Endothelial cell of umbilical vein (primary cell): ENCODE measurements around the gene COL9A3. TPM values are rescaled to one million over a fixed set of nuclear protein-coding genes. Genes with fewer than 3 reads are reported as not detected.

Experiments used
- BruUV-seq: library from RNA; stranded (reverse); fragments of 400-500 nt; replicated peaks from 2 replicates; lab custom pipeline; 2021; lab: Mats Ljungman, UMichigan
- CTCF ChIA-PET: fragments of 300-600, 350-600 bp; sonication (Branson Sonifier 250); formaldehyde crosslinking; loops from one replicate; lab custom pipeline; 2021; ENCODE audit warnings: antibody characterized with exemption, inconsistent platforms; lab: Charles Lee
- POLR2A ChIA-PET: fragments of 300-600, 350-600 bp; sonication (Branson Sonifier 250); formaldehyde crosslinking; loops from one replicate; lab custom pipeline; 2021; ENCODE audit warnings: antibody characterized with exemption, inconsistent platforms; lab: Charles Lee
- DNase-seq: peaks from one replicate; pipeline ENCODE4 v3.0.0-alpha.2; 2011; ENCODE audit warnings: low read depth, low spot score
- FAIRE-seq: peaks from 2 replicates; lab custom pipeline; 2011; peaks lifted over from hg19 to GRCh38; lab: Jason Lieb, UNC
- H2AFZ ChIP-seq: 2 replicates; pipeline ENCODE4 v1.6.0; 2012; ENCODE audit warnings: low read depth, low read length, control low read depth, inconsistent platforms
- H3K27ac ChIP-seq: 2 replicates; pipeline ENCODE4 v1.5.1; 2011; ENCODE audit warnings: low read depth, mild to moderate bottlenecking, control low read depth, low read length, moderate library complexity; ENCODE audit not compliant: insufficient read depth
- H3K27me3 ChIP-seq, 2 experiments: 2 replicates each; pipeline versions ENCODE4 v1.6.0 to v1.6.1; 2011; ENCODE audit warnings: low read length in 2 of 2, mixed read lengths in 1 of 2; ENCODE audit not compliant: control insufficient read depth in 2 of 2, insufficient read depth in 2 of 2
- H3K36me3 ChIP-seq, 2 experiments: 2 replicates in 1 of 2; 3 replicates in 1 of 2; pipeline ENCODE4 v1.5.1; 2011; ENCODE audit warnings: low read length in 2 of 2, mild to moderate bottlenecking in 1 of 2, moderate library complexity in 1 of 2; ENCODE audit not compliant: control insufficient read depth in 2 of 2, insufficient read depth in 2 of 2; ENCODE audit errors: extremely low read depth in 1 of 2
- H3K4me1 ChIP-seq: 3 replicates; pipeline ENCODE4 v1.5.1; 2011; ENCODE audit warnings: mild to moderate bottlenecking, low read length; ENCODE audit not compliant: control insufficient read depth, insufficient read depth; ENCODE audit errors: extremely low read depth
- H3K4me2 ChIP-seq: 2 replicates; pipeline ENCODE4 v1.6.1; 2011; ENCODE audit warnings: low read length, control low read depth, mixed read lengths; ENCODE audit not compliant: insufficient read depth
- H3K4me3 ChIP-seq, 3 experiments: fragments of 200-600 bp in 1 of 3; sonication (generic), shearing (Covaris generic) in 1 of 3; replicated peaks in 1 of 3; 2 replicates each; pipeline ENCODE4 v1.5.1; 2011 to 2016; ENCODE audit warnings: control low read depth in 3 of 3, low read length in 3 of 3, mild to moderate bottlenecking in 2 of 3, inconsistent platforms in 1 of 3, low read depth in 1 of 3, moderate library complexity in 1 of 3; ENCODE audit not compliant: insufficient read depth in 1 of 3
- H3K79me2 ChIP-seq: 2 replicates; pipeline ENCODE4 v1.6.0; 2012; ENCODE audit warnings: low read length, inconsistent platforms; ENCODE audit not compliant: control insufficient read depth, insufficient read depth
- H3K9ac ChIP-seq: replicated peaks from 2 replicates; pipeline ENCODE3; 2011; ENCODE audit warnings: low read length, control low read depth; ENCODE audit not compliant: insufficient read depth; ENCODE audit errors: extremely low read depth
- H3K9me1 ChIP-seq: replicated peaks from 3 replicates; pipeline ENCODE4 v1.6.0; 2011; ENCODE audit warnings: mild to moderate bottlenecking, low read length; ENCODE audit not compliant: control insufficient read depth, insufficient read depth; ENCODE audit errors: extremely low read depth
- H3K9me3 ChIP-seq: replicated peaks from 2 replicates; pipeline ENCODE4 v1.5.1; 2012; ENCODE audit warnings: low read length, inconsistent platforms; ENCODE audit not compliant: control insufficient read depth, insufficient read depth
- H4K20me1 ChIP-seq: replicated peaks from 2 replicates; pipeline ENCODE3; 2011; ENCODE audit warnings: mild to moderate bottlenecking, low read length; ENCODE audit not compliant: control insufficient read depth, insufficient read depth; ENCODE audit errors: extremely low read depth
- EZH2 ChIP-seq: IDR thresholded peaks from 2 replicates; pipeline ENCODE4 v1.6.1; 2012; ENCODE audit warnings: borderline replicate concordance, low read depth, mild to moderate bottlenecking, moderate library complexity, low read length, inconsistent platforms; ENCODE audit not compliant: severe bottlenecking
- FOS ChIP-seq: IDR thresholded peaks from 2 replicates; pipeline ENCODE4 v1.6.1; 2011; ENCODE audit warnings: mild to moderate bottlenecking, low read length, moderate library complexity, borderline replicate concordance; ENCODE audit not compliant: insufficient read depth
- GATA2 ChIP-seq: IDR thresholded peaks from 2 replicates; pipeline ENCODE4 v1.7.0; 2011; ENCODE audit warnings: low read depth, mild to moderate bottlenecking, moderate library complexity, mixed read lengths, low read length; ENCODE audit not compliant: insufficient read length, insufficient read depth
- JUN ChIP-seq: IDR thresholded peaks from 2 replicates; pipeline ENCODE4 v1.6.1; 2011; ENCODE audit warnings: borderline replicate concordance, low read depth; ENCODE audit not compliant: insufficient read length, insufficient read depth
- MYC ChIP-seq: IDR thresholded peaks from one replicate; pipeline ENCODE4 v1.6.1; 2011; ENCODE audit warnings: mild to moderate bottlenecking, low read depth, low read length
- POLR2A ChIP-seq: IDR thresholded peaks from 2 replicates; pipeline ENCODE4 v1.6.1; 2012; ENCODE audit warnings: low read depth, mild to moderate bottlenecking, control low read depth, low read length
- POLR2AphosphoS5 ChIP-seq: IDR thresholded peaks from 2 replicates; pipeline ENCODE4 v1.6.1; 2012; ENCODE audit warnings: low read depth, mild to moderate bottlenecking, control low read depth, low read length, moderate library complexity; ENCODE audit not compliant: insufficient read depth
- dilution Hi-C: fragments of 300-500 bp; cut with MboI; formaldehyde crosslinking; loops from one replicate; pipeline ENCODE4 v1.15.0; 2019; ENCODE audit warnings: low sequenced_read_pairs; ENCODE audit not compliant: extremely low pct_ligation_motif_present
- intact Hi-C: fragments of 100-400 bp; cut with micrococcal nuclease; formaldehyde crosslinking; loops from one replicate; pipeline ENCODE4 v1.10.0; 2022
- polyA plus RNA-seq, 4 experiments: library from polyadenylated mRNA; depleted of rRNA in 3 of 4; stranded (reverse) in 3 of 4; unstranded in 1 of 4; fragments of >200 nt; gene quantifications; 2 replicates each; pipeline versions ENCODE4 v1.2.1 to v1.2.3, GENCODE V29; 2011 to 2012; ENCODE audit warnings: missing spikeins in 1 of 4
- total RNA-seq: library from RNA; stranded (reverse); gene quantifications from 2 replicates; pipeline ENCODE4 v1.2.3, GENCODE V29; 2021
- TF ChIP-seq, protein P1 (sequence below), 2 donors: IDR thresholded peaks; 1 replicate in 1 of 2; 2 replicates in 1 of 2; pipeline ENCODE4 v1.5.1; 2011; ENCODE audit warnings: low read length in 2 of 2, mild to moderate bottlenecking in 2 of 2, moderate library complexity in 2 of 2, control low read depth in 1 of 2, inconsistent platforms in 1 of 2, low read depth in 1 of 2; ENCODE audit not compliant: insufficient read depth in 1 of 2; ENCODE audit errors: extremely low read depth in 1 of 2
- TF ChIP-seq, protein P2 (sequence below): IDR thresholded peaks from 2 replicates; pipeline ENCODE4 v1.6.1; 2011; ENCODE audit not compliant: insufficient read depth, insufficient read length

The COL9A3 gene
- total and polyA plus RNA-seq, 2 donors (not counting 3 experiments of a cell fraction or from before 2014, with no cell fraction given) = 0.46 to 0.60 TPM

DNA sequence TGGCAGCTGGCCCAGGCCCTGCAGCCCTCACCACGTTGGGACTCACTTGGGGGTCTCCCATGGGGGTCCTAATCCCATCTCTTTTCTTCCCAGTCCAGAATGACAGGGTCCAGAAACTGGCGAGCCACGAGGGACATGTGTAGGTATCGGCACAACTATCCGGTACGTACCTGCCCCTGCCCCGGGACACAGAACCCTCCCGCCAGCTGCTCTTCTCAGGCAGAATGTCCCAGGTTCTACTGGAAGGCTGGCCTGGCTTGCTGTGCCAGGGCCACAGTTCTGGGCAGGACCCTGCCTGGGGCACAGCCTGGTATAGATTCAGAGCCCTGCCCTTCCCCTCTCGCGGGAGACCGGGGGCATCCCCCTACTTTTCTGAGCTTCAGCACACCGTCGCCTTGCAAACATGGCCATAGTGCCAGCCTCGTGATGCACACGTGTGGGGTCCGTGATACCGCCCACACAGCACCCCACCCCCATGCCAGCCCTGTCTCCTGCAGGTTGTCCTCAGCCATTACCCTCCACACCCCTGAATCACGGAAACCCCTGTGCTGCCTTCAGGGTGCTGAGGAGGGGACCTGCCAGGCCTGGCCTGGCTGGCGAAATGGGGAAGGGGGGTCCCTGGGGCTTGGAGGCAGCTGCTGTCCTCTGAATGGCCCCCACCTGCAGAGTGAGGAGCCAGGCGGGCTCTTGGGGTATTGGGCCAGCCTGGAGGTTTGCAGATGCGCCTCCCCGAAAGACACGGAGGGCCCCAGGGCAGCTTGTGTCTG lies 9.2 kb upstream of the COL9A3 start:
- no TSS peak for BruUV-seq
- dilution Hi-C loops (no loop called here), intact Hi-C loops (loop anchor here (1.0 to 10.0 kb wide), 5 partner anchors 16 to 423 kb away; partner anchors contain the start of gene RPS21)
- H4K20me1 ChIP-seq = no peaks in the 10 kb centered on the region
- FAIRE-seq (no peak), DNase-seq (no peak)
- no peaks in the 10 kb centered on the region for H3K27me3 ChIP-seq
- H3K4me3 ChIP-seq = no peak overlapping the region
- peaks cover 9 to 31% of the 10 kb centered on the region in 2 experiments for H3K36me3 ChIP-seq
- H3K4me1 ChIP-seq = peaks cover 11% of the 10 kb centered on the region
- H3K9me3 ChIP-seq = no peaks in the 10 kb centered on the region
- peaks cover 23% of the 10 kb centered on the region for H3K79me2 ChIP-seq
- H3K27ac ChIP-seq = no peak overlapping the region
- no peak overlapping the region for H3K9ac ChIP-seq
- ChIA-PET POLR2A (no interaction called here), CTCF (interaction anchor here (0.6 to 2.2 kb wide), 19 partner anchors 9 to 397 kb away, joined by 3 to 22 read pairs (median 4); partner anchors contain the start of genes COL9A3, MRGBP and NTSR1)
- no peak overlapping the region for H3K4me2 ChIP-seq
- no peaks in the 10 kb centered on the region for H3K9me1 ChIP-seq
- no peak overlapping the region for H2AFZ ChIP-seq
- TF ChIP-seq, protein P1, sequence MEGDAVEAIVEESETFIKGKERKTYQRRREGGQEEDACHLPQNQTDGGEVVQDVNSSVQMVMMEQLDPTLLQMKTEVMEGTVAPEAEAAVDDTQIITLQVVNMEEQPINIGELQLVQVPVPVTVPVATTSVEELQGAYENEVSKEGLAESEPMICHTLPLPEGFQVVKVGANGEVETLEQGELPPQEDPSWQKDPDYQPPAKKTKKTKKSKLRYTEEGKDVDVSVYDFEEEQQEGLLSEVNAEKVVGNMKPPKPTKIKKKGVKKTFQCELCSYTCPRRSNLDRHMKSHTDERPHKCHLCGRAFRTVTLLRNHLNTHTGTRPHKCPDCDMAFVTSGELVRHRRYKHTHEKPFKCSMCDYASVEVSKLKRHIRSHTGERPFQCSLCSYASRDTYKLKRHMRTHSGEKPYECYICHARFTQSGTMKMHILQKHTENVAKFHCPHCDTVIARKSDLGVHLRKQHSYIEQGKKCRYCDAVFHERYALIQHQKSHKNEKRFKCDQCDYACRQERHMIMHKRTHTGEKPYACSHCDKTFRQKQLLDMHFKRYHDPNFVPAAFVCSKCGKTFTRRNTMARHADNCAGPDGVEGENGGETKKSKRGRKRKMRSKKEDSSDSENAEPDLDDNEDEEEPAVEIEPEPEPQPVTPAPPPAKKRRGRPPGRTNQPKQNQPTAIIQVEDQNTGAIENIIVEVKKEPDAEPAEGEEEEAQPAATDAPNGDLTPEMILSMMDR (IDR thresholded peaks at IDR 0.05; ENCODE audit: extremely low read depth in 1 of 2, insufficient read depth in 1 of 2, low read depth in 1 of 2, low read length in 2 of 2) = no peak
- TF ChIP-seq MYC (no peak), JUN (no peak), GATA2 (no peak), POLR2A (no peak), POLR2AphosphoS5 (no peak), FOS (no peak), EZH2 (no peak)
- TF ChIP-seq, protein P2, sequence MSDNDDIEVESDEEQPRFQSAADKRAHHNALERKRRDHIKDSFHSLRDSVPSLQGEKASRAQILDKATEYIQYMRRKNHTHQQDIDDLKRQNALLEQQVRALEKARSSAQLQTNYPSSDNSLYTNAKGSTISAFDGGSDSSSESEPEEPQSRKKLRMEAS = no peak
